A549 (cell line): ENCODE results near the gene MTRF1L.

Source experiments
- EP300 ChIP-seq, 2 experiments: fragments of >200 bp; sonication (Bioruptor Twin); formaldehyde crosslinking; IDR thresholded peaks; 2 replicates in 1 of 2; 3 replicates in 1 of 2; pipeline ENCODE4 v1.6.1; 2016 to 2017
- FOSL2 ChIP-seq, 2 experiments: fragments of 450-650 bp in 1 of 2; fragments of >200 bp in 1 of 2; sonication (Bioruptor Twin) in 1 of 2; formaldehyde crosslinking; IDR thresholded peaks; 2 replicates each; pipeline versions ENCODE4 v1.5.0 to v1.6.1; 2016 to 2020; ENCODE audit warnings: mild to moderate bottlenecking in 1 of 2, moderate library complexity in 1 of 2
- KDM5A ChIP-seq: fragments of 200-600 bp; sonication (generic); IDR thresholded peaks from 2 replicates; pipeline ENCODE4 v1.6.1; 2016; ENCODE audit warnings: antibody characterized with exemption, mild to moderate bottlenecking
- MAFK ChIP-seq: fragments of 450-650 bp; IDR thresholded peaks from 2 replicates; pipeline ENCODE4 v1.6.1; 2014; ENCODE audit not compliant: partially characterized antibody
- POLR2A ChIP-seq: IDR thresholded peaks from 2 replicates; pipeline ENCODE4 v1.6.1; 2012; ENCODE audit warnings: mild to moderate bottlenecking, low read length
- SREBF2 ChIP-seq: fragments of 450-650 bp; IDR thresholded peaks from 2 replicates; pipeline ENCODE4 v1.6.1; 2014; ENCODE audit warnings: mild to moderate bottlenecking, moderate library complexity
- TF ChIP-seq, protein P1 (sequence below): fragments of >200 bp; sonication (Bioruptor Twin); formaldehyde crosslinking; IDR thresholded peaks from 3 replicates; pipeline ENCODE4 v1.5.1; 2016
- TF ChIP-seq, protein P2 (sequence below): IDR thresholded peaks from 2 replicates; pipeline ENCODE4 v1.6.1; 2012
- TF ChIP-seq, protein P3 (sequence below): IDR thresholded peaks from 2 replicates; pipeline ENCODE4 v1.6.1; 2012; ENCODE audit warnings: low read depth, borderline replicate concordance

DNA sequence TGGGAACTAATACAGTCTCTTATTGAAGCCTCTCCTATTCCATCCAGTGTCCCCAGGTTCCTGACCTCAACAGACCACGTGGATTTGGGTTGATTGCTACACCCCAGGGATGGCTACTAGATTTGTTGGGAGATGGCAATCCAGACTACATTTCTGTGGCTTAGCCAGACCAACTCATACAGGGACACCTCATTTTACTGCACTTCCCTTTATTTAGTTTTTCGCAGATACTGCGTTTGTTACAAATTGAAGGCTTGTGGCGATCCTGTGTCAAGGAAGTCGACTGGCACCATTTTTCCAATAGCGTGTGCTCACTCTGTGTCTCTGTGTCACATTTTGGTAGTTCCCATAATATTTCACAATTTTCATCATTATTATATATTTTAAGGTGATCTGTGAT, 10.3 kb upstream of the MTRF1L start:
- TF ChIP-seq EP300 (IDR thresholded peaks at IDR 0.05) (no peak), MAFK (no peak), FOSL2 (IDR thresholded peaks at IDR 0.05) (no peak), FOSL2 (CRISPR knock-in tag; IDR thresholded peaks at IDR 0.05) (no peak), SREBF2 (no peak), POLR2A (no peak), KDM5A (no peak)
- TF ChIP-seq, protein P1, sequence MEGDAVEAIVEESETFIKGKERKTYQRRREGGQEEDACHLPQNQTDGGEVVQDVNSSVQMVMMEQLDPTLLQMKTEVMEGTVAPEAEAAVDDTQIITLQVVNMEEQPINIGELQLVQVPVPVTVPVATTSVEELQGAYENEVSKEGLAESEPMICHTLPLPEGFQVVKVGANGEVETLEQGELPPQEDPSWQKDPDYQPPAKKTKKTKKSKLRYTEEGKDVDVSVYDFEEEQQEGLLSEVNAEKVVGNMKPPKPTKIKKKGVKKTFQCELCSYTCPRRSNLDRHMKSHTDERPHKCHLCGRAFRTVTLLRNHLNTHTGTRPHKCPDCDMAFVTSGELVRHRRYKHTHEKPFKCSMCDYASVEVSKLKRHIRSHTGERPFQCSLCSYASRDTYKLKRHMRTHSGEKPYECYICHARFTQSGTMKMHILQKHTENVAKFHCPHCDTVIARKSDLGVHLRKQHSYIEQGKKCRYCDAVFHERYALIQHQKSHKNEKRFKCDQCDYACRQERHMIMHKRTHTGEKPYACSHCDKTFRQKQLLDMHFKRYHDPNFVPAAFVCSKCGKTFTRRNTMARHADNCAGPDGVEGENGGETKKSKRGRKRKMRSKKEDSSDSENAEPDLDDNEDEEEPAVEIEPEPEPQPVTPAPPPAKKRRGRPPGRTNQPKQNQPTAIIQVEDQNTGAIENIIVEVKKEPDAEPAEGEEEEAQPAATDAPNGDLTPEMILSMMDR, result no peak
- TF ChIP-seq, protein P2, sequence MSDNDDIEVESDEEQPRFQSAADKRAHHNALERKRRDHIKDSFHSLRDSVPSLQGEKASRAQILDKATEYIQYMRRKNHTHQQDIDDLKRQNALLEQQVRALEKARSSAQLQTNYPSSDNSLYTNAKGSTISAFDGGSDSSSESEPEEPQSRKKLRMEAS, result no peak
- TF ChIP-seq, protein P3, sequence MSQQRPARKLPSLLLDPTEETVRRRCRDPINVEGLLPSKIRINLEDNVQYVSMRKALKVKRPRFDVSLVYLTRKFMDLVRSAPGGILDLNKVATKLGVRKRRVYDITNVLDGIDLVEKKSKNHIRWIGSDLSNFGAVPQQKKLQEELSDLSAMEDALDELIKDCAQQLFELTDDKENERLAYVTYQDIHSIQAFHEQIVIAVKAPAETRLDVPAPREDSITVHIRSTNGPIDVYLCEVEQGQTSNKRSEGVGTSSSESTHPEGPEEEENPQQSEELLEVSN, result no peak
